GM12878 (cell line): ENCODE measurements around the gene C1QL1. TPM values are rescaled to one million over a fixed set of nuclear protein-coding genes. Genes with fewer than 3 reads are reported as not detected.

ENCODE experiments used
- ATAC-seq: fragments of 200-7000 bp; cut with Tn5 transposase; 3 replicates; pipeline ENCODE4 v1.9.1; 2020; ENCODE audit warnings: mild to moderate bottlenecking, moderate library complexity
- BruUV-seq: library from RNA; stranded (reverse); fragments of 400-500 nt; replicated peaks from 2 replicates; lab custom pipeline; 2021; lab: Mats Ljungman, UMichigan
- CTCF ChIA-PET: fragments of 300-600 bp; sonication (Branson Sonifier 250); formaldehyde crosslinking; extraction: SDS; loops from one replicate; lab custom pipeline; 2021; ENCODE audit warnings: inconsistent platforms; lab: Yijun Ruan, JAX
- POLR2A ChIA-PET: fragments of 350-600 bp; formaldehyde crosslinking; extraction: SDS; loops from one replicate; lab custom pipeline; 2021; ENCODE audit warnings: inconsistent platforms; lab: Charles Lee
- RAD21 ChIA-PET: fragments of 300-600 bp; sonication (Branson Sonifier 250); formaldehyde crosslinking; loops from one replicate; lab custom pipeline; 2023; ENCODE audit warnings: antibody characterized with exemption; ENCODE audit not compliant: unreplicated experiment; lab: Charles Lee
- SMC1A ChIA-PET: fragments of 300-600 bp; sonication (Branson Sonifier 250); formaldehyde crosslinking; loops from one replicate; lab custom pipeline; 2023; ENCODE audit not compliant: unreplicated experiment, uncharacterized antibody; lab: Charles Lee
- DNase-seq: peaks from one replicate; pipeline ENCODE4 v3.0.0-alpha.2; 2011; ENCODE audit warnings: low read depth, low spot score
- FAIRE-seq: peaks from 3 replicates; lab custom pipeline; 2011; peaks lifted over from hg19 to GRCh38; lab: Jason Lieb, UNC
- H2AFZ ChIP-seq: 2 replicates; pipeline ENCODE4 v1.6.0; 2011; ENCODE audit warnings: low read depth, low read length, control low read depth; ENCODE audit not compliant: control insufficient read depth
- H3K27ac ChIP-seq: 2 replicates; pipeline ENCODE4 v1.5.1; 2011; ENCODE audit warnings: control low read depth; ENCODE audit not compliant: control insufficient read depth, insufficient read depth
- H3K27me3 ChIP-seq, 2 experiments: replicated peaks in 1 of 2; 2 replicates each; pipeline versions ENCODE4 v1.6.0 to v1.6.1; 2011; ENCODE audit warnings: low read length in 1 of 2; ENCODE audit not compliant: control insufficient read depth in 2 of 2, insufficient read depth in 2 of 2
- H3K36me3 ChIP-seq, 2 experiments: 2 replicates each; pipeline ENCODE4 v1.5.1; 2011; ENCODE audit warnings: low read length in 1 of 2; ENCODE audit not compliant: control insufficient read depth in 2 of 2, insufficient read depth in 2 of 2
- H3K4me1 ChIP-seq: 2 replicates; pipeline ENCODE4 v1.6.1; 2011; ENCODE audit warnings: mild to moderate bottlenecking, low read length, moderate library complexity, mixed read lengths; ENCODE audit not compliant: control insufficient read depth, insufficient read depth
- H3K4me2 ChIP-seq: 2 replicates; pipeline ENCODE4 v1.6.0; 2011; ENCODE audit warnings: control low read depth; ENCODE audit not compliant: control insufficient read depth, insufficient read depth
- H3K4me3 ChIP-seq: fragments of 200-600 bp; sonication (generic); 2 replicates; pipeline ENCODE4 v1.5.1; 2016
- H3K79me2 ChIP-seq: 2 replicates; pipeline ENCODE4 v1.6.0; 2011; ENCODE audit warnings: low read length; ENCODE audit not compliant: control insufficient read depth, insufficient read depth
- H3K9ac ChIP-seq: 2 replicates; pipeline ENCODE4 v1.8.0; 2011; ENCODE audit warnings: low read length, control low read depth, mixed read lengths; ENCODE audit not compliant: control insufficient read depth, insufficient read depth
- H3K9me3 ChIP-seq: replicated peaks from 3 replicates; pipeline ENCODE4 v1.5.1; 2011; ENCODE audit warnings: mild to moderate bottlenecking, low read length; ENCODE audit not compliant: control insufficient read depth, insufficient read depth
- H4K20me1 ChIP-seq: 2 replicates; pipeline ENCODE4 v1.6.0; 2011; ENCODE audit not compliant: control insufficient read depth, insufficient read depth
- BCL11A ChIP-seq: IDR thresholded peaks from 2 replicates; pipeline ENCODE4 v1.6.1; 2011; ENCODE audit warnings: low read depth, low read length
- CBFB ChIP-seq: IDR thresholded peaks from 2 replicates; pipeline ENCODE4 v1.6.1; 2016; ENCODE audit warnings: antibody characterized with exemption, low read depth
- CEBPB ChIP-seq, 2 experiments: fragments of 150-350 bp in 1 of 2; IDR thresholded peaks; 2 replicates each; pipeline ENCODE4 v1.6.1; 2012 to 2014; ENCODE audit warnings: low read depth in 2 of 2, low read length in 2 of 2, borderline replicate concordance in 1 of 2, inconsistent platforms in 1 of 2
- CREM ChIP-seq: IDR thresholded peaks from 2 replicates; pipeline ENCODE4 v1.6.1; 2014; ENCODE audit warnings: antibody characterized with exemption, low read depth
- EED ChIP-seq: sonication (generic); IDR thresholded peaks from 2 replicates; pipeline ENCODE4 v1.6.1; 2016; ENCODE audit warnings: antibody characterized with exemption, low read depth
- EZH2 ChIP-seq: IDR thresholded peaks from 2 replicates; pipeline ENCODE4 v1.6.1; 2012; ENCODE audit warnings: low read depth, mild to moderate bottlenecking, control low read depth, inconsistent platforms, low read length, borderline replicate concordance; ENCODE audit not compliant: control insufficient read depth
- HDAC2 ChIP-seq: fragments of 200-600 bp; sonication (generic); IDR thresholded peaks from 2 replicates; pipeline ENCODE4 v1.6.1; 2017
- JUND ChIP-seq: IDR thresholded peaks from 2 replicates; pipeline ENCODE4 v1.6.1; 2012; ENCODE audit warnings: low read depth, mild to moderate bottlenecking, low read length, improper control_type of control experiment, moderate library complexity
- KAT2A ChIP-seq: conservative IDR thresholded peaks from 2 replicates; pipeline ENCODE4 v1.6.1; 2011; ENCODE audit warnings: low read depth, low read length; ENCODE audit not compliant: control insufficient read depth
- NFYA ChIP-seq: IDR thresholded peaks from 2 replicates; pipeline ENCODE4 v1.6.1; 2011; ENCODE audit warnings: low read depth, mild to moderate bottlenecking, low read length, improper control_type of control experiment, borderline replicate concordance
- NR2C2 ChIP-seq: IDR thresholded peaks from 2 replicates; pipeline ENCODE4 v1.6.1; 2011; ENCODE audit warnings: borderline replicate concordance, low read depth; ENCODE audit not compliant: control insufficient read depth, insufficient read length
- PAX5 ChIP-seq: IDR thresholded peaks from 2 replicates; pipeline ENCODE4 v1.6.1; 2011; ENCODE audit warnings: low read depth, low read length, borderline replicate concordance
- POLR2A ChIP-seq: IDR thresholded peaks from 2 replicates; pipeline ENCODE4 v1.6.1; 2011; ENCODE audit warnings: low read depth, mild to moderate bottlenecking, low read length
- RUNX3 ChIP-seq: IDR thresholded peaks from 2 replicates; pipeline ENCODE4 v1.6.1; 2012; ENCODE audit warnings: low read length, inconsistent platforms
- SMC3 ChIP-seq: IDR thresholded peaks from 2 replicates; pipeline ENCODE4 v1.6.1; 2011; ENCODE audit warnings: low read length, improper control_type of control experiment, borderline replicate concordance
- SREBF2 ChIP-seq: IDR thresholded peaks from 2 replicates; pipeline ENCODE4 v1.6.1; 2012; ENCODE audit warnings: mild to moderate bottlenecking, low read length
- STAT3 ChIP-seq: IDR thresholded peaks from 2 replicates; pipeline ENCODE4 v1.6.1; 2011; ENCODE audit warnings: low read depth, low read length, improper control_type of control experiment
- SUZ12 ChIP-seq: fragments of 200-600 bp; sonication (generic); IDR thresholded peaks from one replicate; pipeline ENCODE4 v1.6.1; 2018; ENCODE audit warnings: antibody characterized with exemption, mild to moderate bottlenecking; ENCODE audit not compliant: unreplicated experiment
- TARDBP ChIP-seq: IDR thresholded peaks from 2 replicates; pipeline ENCODE4 v1.6.1; 2016; ENCODE audit warnings: borderline replicate concordance
- TCF3 ChIP-seq: IDR thresholded peaks from 2 replicates; pipeline ENCODE4 v1.6.1; 2012; ENCODE audit warnings: low read depth, mild to moderate bottlenecking, low read length, borderline replicate concordance; ENCODE audit not compliant: insufficient read depth
- YY1 ChIP-seq: IDR thresholded peaks from 2 replicates; pipeline ENCODE4 v1.6.1; 2011; ENCODE audit warnings: low read depth, mild to moderate bottlenecking, low read length
- WGBS: methylation state at CpG from one replicate; pipeline ENCODE4 v1.1.6; 2016; ENCODE audit warnings: low lambda C conversion rate; ENCODE audit not compliant: insufficient replicate concordance, insufficient coverage; ENCODE audit errors: missing lambda C conversion rate; 5-methylcytosine and 5-hydroxymethylcytosine counted together
- in situ Hi-C: fragments of 300-500 bp; cut with MboI; formaldehyde crosslinking; loops from 9 replicates; pipeline ENCODE4 v1.14.3; 2018; ENCODE audit warnings: mixed read lengths
- intact Hi-C: fragments of 100-400 bp; cut with micrococcal nuclease; formaldehyde crosslinking; loops from one replicate; pipeline ENCODE4 v1.14.2; 2022; ENCODE audit not compliant: unreplicated experiment
- polyA plus RNA-seq, 11 experiments: library from polyadenylated mRNA; depleted of rRNA in 4 of 11; unstranded in 6 of 11; stranded (reverse) in 5 of 11; fragments of >200 nt; fragmentation: Nextera tagmentation in 4 of 11; fragmentation: Illumina TruSeq in 1 of 11; extraction: Ambion mirVana in 4 of 11; extraction: Trizol in 1 of 11; gene quantifications; 1 replicate in 1 of 11; 2 replicates in 10 of 11; pipeline versions ENCODE4 v1.2.1 to v1.2.3, GENCODE V29; 2011 to 2016; ENCODE audit warnings: inconsistent platforms in 2 of 11, missing spikeins in 2 of 11, low read depth in 1 of 11
- total RNA-seq, 4 experiments: library from RNA; depleted of rRNA in 3 of 4; stranded (reverse); fragments of >200 nt in 3 of 4; fragmentation: Illumina TruSeq in 1 of 4; extraction: Trizol in 1 of 4; gene quantifications; 2 replicates each; pipeline versions ENCODE4 v1.2.1 to v1.2.3, GENCODE V29; 2013 to 2021
- TF ChIP-seq, protein P1 (sequence below): fragments of 450-650 bp; IDR thresholded peaks from 2 replicates; pipeline ENCODE4 v1.6.1; 2017; ENCODE audit warnings: low read depth, mild to moderate bottlenecking, moderate library complexity
- TF ChIP-seq, protein P2 (sequence below): IDR thresholded peaks from 2 replicates; pipeline ENCODE4 v1.6.1; 2011; ENCODE audit warnings: borderline replicate concordance, low read depth, mild to moderate bottlenecking, moderate library complexity, mixed read lengths, low read length; ENCODE audit not compliant: insufficient read depth; ENCODE audit errors: extremely low read length

The C1QL1 gene
- total and polyA plus RNA-seq, 10 of the 15 experiments (the other 5 are each of a cell fraction or from before 2014, with no cell fraction given) = not detected

DNA sequence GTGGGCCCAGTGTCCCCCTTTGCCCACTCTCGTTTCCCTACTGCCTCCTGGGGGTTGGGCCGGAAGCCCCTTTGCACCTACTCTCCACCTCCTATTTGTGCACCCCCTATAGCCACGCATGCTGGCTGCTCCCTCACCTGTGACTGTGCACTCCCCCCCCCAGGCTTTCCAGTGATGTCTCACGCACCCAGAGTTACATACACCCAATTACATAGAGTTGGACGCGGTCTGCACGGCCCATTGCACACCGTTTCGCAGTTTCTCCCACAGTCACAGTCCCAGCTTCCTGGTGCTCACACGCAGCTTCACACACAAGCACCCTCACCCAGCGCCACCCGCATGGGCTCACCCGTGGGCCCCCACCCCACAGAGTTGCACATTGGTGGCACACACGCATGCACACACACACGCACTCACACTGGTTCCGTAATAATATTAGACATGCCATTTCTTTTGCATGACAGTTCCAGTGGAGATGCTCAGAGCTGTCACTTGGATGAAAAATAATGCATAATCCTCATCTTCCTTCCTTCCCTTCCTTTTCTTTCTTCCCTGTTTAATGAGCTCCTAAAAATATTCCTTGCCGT is 21.5 kb upstream of the C1QL1 start:
- ChIA-PET SMC1A (no interaction called here), RAD21 (no interaction called here), CTCF (interaction anchor here (0.9 kb wide), 1 partner anchor 69 kb away, joined by 3 read pairs; no protein-coding TSS in a partner anchor), POLR2A (interaction anchor here (0.7 kb wide), 1 partner anchor 26 kb away, joined by 3 read pairs; no protein-coding TSS in a partner anchor)
- H3K4me2 ChIP-seq = peak overlapping the region; percentile 33; the same call in 1 of the 2 replicates
- no peak overlapping the region for H2AFZ ChIP-seq
- BruUV-seq = no TSS peak
- ATAC-seq = peak; percentile 59
- no peaks in the 10 kb centered on the region for H4K20me1 ChIP-seq
- DNase-seq = peak; percentile 27
- FAIRE-seq = no peak
- no peaks in the 10 kb centered on the region for H3K36me3 ChIP-seq
- H3K4me3 ChIP-seq = no peak overlapping the region
- intact Hi-C loops (no loop called here), in situ Hi-C loops (no loop called here)
- peaks cover 0 to 2% of the 10 kb centered on the region in 2 experiments; a peak in 1 of 4 replicates for H3K27me3 ChIP-seq
- H3K9me3 ChIP-seq = no peaks in the 10 kb centered on the region; the same call in 2 of the 3 replicates
- TF ChIP-seq POLR2A (no peak), RUNX3 (peak; percentile 45; the same call in 1 of the 2 replicates), JUND (no peak), BCL11A (peak; percentile 35; the same call in 1 of the 2 replicates), NFYA (no peak), STAT3 (no peak), TARDBP (no peak), SREBF2 (no peak), TCF3 (peak; percentile 28; the same call in 1 of the 2 replicates), NR2C2 (no peak), CBFB (no peak), EZH2 (no peak), PAX5 (peak; percentile 78; the same call in 1 of the 2 replicates), YY1 (no peak), CEBPB (IDR thresholded peaks at IDR 0.05; ENCODE audit: borderline replicate concordance in 1 of 2, low read depth in 2 of 2, low read length in 2 of 2) (no peak), SUZ12 (no peak), KAT2A (no peak), HDAC2 (no peak), EED (no peak), SMC3 (no peak), CREM (no peak)
- TF ChIP-seq, protein P1, sequence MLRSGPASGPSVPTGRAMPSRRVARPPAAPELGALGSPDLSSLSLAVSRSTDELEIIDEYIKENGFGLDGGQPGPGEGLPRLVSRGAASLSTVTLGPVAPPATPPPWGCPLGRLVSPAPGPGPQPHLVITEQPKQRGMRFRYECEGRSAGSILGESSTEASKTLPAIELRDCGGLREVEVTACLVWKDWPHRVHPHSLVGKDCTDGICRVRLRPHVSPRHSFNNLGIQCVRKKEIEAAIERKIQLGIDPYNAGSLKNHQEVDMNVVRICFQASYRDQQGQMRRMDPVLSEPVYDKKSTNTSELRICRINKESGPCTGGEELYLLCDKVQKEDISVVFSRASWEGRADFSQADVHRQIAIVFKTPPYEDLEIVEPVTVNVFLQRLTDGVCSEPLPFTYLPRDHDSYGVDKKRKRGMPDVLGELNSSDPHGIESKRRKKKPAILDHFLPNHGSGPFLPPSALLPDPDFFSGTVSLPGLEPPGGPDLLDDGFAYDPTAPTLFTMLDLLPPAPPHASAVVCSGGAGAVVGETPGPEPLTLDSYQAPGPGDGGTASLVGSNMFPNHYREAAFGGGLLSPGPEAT = no peak
- TF ChIP-seq, protein P2, sequence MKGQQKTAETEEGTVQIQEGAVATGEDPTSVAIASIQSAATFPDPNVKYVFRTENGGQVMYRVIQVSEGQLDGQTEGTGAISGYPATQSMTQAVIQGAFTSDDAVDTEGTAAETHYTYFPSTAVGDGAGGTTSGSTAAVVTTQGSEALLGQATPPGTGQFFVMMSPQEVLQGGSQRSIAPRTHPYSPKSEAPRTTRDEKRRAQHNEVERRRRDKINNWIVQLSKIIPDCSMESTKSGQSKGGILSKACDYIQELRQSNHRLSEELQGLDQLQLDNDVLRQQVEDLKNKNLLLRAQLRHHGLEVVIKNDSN = no peak
- no peak overlapping the region for H3K27ac ChIP-seq
- no peaks in the 10 kb centered on the region for H3K79me2 ChIP-seq
- peaks cover 17% of the 10 kb centered on the region for H3K4me1 ChIP-seq
- WGBS = 33% methylated on average over 17 of the region's 17 CpGs
- no peak overlapping the region for H3K9ac ChIP-seq
